H7 (cell line): ENCODE measurements around the gene CELF5. TPM values are rescaled to one million over a fixed set of nuclear protein-coding genes. Genes with fewer than 3 reads are reported as not detected.
"Not testable (repeated sequence)": the region's sequence is repeated elsewhere in the genome, so short reads cannot be mapped to it uniquely, and the experiment has no call there.

Experiments
- DNase-seq: peaks from one replicate; pipeline ENCODE4 v3.0.0; 2012
- H3K27me3 ChIP-seq: 2 replicates; pipeline ENCODE4 v1.6.0; 2011; ENCODE audit warnings: mild to moderate bottlenecking, low read length; ENCODE audit not compliant: control insufficient read depth, insufficient read depth
- H3K36me3 ChIP-seq: replicated peaks from 2 replicates; pipeline ENCODE4 v1.5.1; 2011; ENCODE audit warnings: low read length; ENCODE audit not compliant: control insufficient read depth, insufficient read depth
- H3K4me3 ChIP-seq: 2 replicates; pipeline ENCODE4 v1.5.1; 2011; ENCODE audit warnings: low read depth, mild to moderate bottlenecking, control low read depth, low read length, moderate library complexity; ENCODE audit not compliant: insufficient read depth
- total RNA-seq: library from RNA; depleted of rRNA; stranded (reverse); fragments of >200 nt; shearing (Covaris generic); gene quantifications from 2 replicates; pipeline ENCODE4 v1.2.3, GENCODE V29; 2014

Gene CELF5
- total RNA-seq, 1 experiment from 2014 or later: 1.4 TPM

DNA sequence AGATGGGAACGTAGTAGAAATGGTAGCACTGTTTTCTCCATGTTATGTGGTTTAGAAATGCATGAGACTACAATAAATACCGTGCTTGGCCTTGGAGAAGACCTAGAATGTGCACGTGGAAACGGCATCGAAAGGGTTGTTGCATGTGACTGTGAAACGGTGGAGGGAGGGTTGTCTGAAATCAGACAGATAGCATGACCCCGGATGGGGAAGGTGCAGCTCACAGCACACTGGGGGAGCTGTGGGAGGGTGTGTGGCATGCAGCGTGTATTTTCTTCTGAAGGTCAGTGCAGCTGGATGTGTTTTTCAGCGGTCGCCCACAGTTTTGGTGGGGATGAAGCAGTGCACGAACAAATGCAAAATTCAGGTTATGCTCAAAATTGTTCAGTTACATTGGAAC is 63.4 kb downstream of the CELF5 start:
- DNase-seq: no peak
- H3K36me3 ChIP-seq: no peaks in the 10 kb centered on the region
- no peak overlapping the region for H3K4me3 ChIP-seq
- H3K27me3 ChIP-seq: peaks cover 11% of the 10 kb centered on the region; the same call in 1 of the 2 replicates

GRCh38 chr19:3288437-3288836 is 64.0 kb downstream of the CELF5 start:
- H3K27me3 ChIP-seq: peaks cover 11% of the 10 kb centered on the region; the same call in 1 of the 2 replicates

DNA sequence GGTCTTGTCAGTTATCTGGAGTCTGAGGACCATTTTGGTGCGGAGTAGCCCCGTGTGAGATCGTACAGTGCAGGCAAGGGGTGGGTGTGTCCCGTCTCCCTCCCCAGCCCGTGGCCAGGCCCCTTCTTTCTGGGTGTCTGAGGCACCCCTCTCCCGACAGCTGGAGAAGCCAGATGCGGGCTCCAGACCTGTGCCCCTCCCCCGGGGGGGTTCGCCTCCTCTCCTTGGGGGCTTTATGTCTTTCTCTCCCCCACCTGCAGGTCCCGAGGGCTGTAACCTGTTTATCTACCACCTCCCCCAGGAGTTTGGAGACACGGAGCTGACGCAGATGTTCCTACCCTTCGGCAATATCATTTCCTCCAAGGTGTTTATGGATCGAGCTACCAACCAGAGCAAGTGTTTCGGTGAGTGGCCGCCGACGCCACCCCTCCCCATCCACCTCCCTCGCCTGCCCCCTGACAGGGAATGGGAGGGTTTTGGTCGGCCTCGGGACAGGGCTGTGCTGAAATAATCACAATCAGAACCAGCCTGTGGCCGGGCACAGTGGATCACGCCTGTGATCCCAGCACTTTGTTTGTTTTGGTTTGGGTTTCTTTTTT is 65.6 kb downstream of the CELF5 start:
- Histone ChIP-seq H3K36me3 (no peaks in the 10 kb centered on the region), H3K4me3 (no peak overlapping the region), H3K27me3 (peaks cover 8% of the 10 kb centered on the region; the same call in 1 of the 2 replicates)
- peak; percentile 49 for DNase-seq

More at GRCh38 chr19:3288437-3288836, 64.0 kb downstream of the CELF5 start:
- DNase-seq, H3K36me3 ChIP-seq, H3K4me3 ChIP-seq: not testable (repeated sequence)

- not testable (repeated sequence) for H3K27me3 ChIP-seq, DNase-seq, H3K36me3 ChIP-seq, H3K4me3 ChIP-seq
Measured at GRCh38 chr19:3290858-3291257, 66.4 kb downstream of the CELF5 start.

GRCh38 chr19:3291644-3292043 is 67.2 kb downstream of the CELF5 start:
- DNase-seq: no peak
- peaks cover 5% of the 10 kb centered on the region; the same call in 1 of the 2 replicates for H3K27me3 ChIP-seq
- no peaks in the 10 kb centered on the region for H3K36me3 ChIP-seq

GRCh38 chr19:3292958-3293529 is 68.6 kb downstream of the CELF5 start:
- peak; percentile 24 for DNase-seq
- H3K36me3 ChIP-seq: no peaks in the 10 kb centered on the region
- peaks cover 5% of the 10 kb centered on the region; the same call in 1 of the 2 replicates for H3K27me3 ChIP-seq
- no peak overlapping the region for H3K4me3 ChIP-seq

More at GRCh38 chr19:3291644-3292043, 67.2 kb downstream of the CELF5 start:
- H3K4me3 ChIP-seq: no peak overlapping the region

DNA sequence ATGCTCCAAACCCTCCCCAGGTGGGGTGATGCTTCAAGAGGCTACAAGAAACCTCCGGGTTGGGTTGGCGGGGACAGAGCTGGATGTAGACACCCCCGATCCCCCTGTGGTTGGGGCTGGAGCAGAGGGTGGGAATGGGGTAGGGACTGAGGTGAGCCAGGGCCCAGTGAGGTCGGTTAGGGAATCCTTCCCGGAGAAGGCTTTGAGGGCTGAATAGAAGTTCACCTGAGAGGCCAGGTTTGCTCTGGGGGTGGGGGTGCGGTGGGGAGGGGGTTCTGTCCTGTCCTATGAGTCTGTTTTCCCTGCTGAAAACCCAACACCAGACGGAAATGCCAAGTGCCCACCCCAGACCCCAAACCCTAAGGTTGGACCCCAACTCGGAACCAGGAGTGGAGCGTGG is 69.1 kb downstream of the CELF5 start:
- H3K36me3 ChIP-seq: no peaks in the 10 kb centered on the region
- peak; percentile 53 for DNase-seq
- peaks cover 4% of the 10 kb centered on the region; the same call in 1 of the 2 replicates for H3K27me3 ChIP-seq
- H3K4me3 ChIP-seq: no peak overlapping the region

DNA sequence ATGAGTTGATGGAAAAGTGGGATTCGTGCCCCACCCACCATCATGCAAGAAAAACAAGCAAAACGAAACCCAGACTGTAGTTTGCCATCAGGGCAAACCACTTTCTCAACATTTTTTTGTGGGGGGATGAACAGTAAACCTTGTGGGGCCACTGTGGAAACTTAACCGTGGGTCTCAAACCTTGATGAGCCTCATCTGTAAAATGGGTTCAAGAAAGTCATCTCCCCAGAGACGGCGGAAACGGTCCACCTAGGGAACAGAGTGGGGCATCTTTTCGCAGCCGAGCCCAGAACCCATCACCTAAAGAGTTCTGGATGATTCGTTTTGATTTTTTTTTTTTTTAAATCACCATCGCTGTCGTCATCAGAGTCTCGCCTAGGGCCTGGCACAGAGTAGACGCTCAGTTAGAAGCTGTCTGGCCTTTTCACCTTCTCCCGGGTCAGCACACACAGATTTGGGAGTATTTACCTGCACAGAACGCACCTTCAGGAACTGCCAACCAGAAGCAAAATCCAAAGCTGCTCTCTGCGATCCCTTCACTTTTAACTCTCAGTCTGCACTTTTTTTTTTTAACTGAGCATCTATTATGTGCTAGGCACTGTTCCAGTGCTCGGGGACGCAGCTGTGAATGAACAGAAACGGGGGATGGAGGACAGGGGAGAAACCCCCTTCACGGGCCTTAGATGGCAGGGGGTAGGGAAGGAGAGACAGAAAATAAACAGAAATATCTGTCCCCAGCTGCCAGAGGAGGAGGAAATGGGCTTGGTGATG is 69.8 kb downstream of the CELF5 start:
- DNase-seq: peak; percentile 30
- Histone ChIP-seq H3K27me3 (peaks cover 3% of the 10 kb centered on the region; the same call in 1 of the 2 replicates), H3K36me3 (no peaks in the 10 kb centered on the region), H3K4me3 (no peak overlapping the region)

- H3K4me3 ChIP-seq: no peak overlapping the region
- no peaks in the 10 kb centered on the region for H3K36me3 ChIP-seq
Measured at GRCh38 chr19:3295581-3295980, 71.1 kb downstream of the CELF5 start.

GRCh38 chr19:3296034-3296433 is 71.6 kb downstream of the CELF5 start:
- Histone ChIP-seq H3K27me3 (no peaks in the 10 kb centered on the region; the same call in 1 of the 2 replicates), H3K4me3 (no peak overlapping the region), H3K36me3 (no peaks in the 10 kb centered on the region)
- peak; percentile 32 for DNase-seq

More at GRCh38 chr19:3295581-3295980, 71.1 kb downstream of the CELF5 start:
- no peaks in the 10 kb centered on the region; the same call in 1 of the 2 replicates for H3K27me3 ChIP-seq
- DNase-seq: peak; percentile 70

- Histone ChIP-seq H3K27me3 (no peaks in the 10 kb centered on the region), H3K36me3 (no peaks in the 10 kb centered on the region), H3K4me3 (no peak overlapping the region)
- DNase-seq: peak; percentile 30
Measured at GRCh38 chr19:3296446-3296845, 72.0 kb downstream of the CELF5 start.

DNA sequence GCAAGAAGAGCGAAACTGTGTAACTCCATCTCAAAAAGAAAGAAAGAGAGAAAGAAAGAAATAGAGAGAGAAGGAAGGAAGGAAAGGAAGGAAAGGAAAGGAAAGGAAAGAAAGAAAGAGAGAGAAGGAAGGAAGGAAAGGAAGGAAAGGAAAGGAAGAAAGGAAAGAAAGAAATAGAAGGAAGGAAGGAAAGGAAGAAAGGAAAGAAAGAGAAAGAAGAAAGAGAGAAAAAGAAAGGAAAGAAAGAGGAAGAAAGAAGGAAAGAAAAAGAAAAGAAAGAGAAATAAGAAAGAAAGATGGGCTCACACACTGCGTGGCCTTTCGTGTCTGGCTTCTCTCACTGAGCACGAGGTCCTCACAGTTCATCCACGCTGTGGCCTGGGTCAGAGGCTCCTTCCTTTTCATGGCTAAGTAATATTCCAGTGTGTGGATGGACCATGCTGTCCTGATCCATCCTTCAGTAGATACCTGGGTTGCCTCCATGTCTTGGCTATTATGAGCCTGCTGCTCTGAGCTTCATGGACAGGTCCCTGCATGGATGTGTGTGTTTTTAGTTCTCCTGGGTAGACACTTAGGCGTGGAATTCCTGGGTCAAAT is 74.5 kb downstream of the CELF5 start:
- Histone ChIP-seq H3K36me3 (no peaks in the 10 kb centered on the region), H3K4me3 (no peak overlapping the region), H3K27me3 (no peaks in the 10 kb centered on the region)
- no peak for DNase-seq

DNA sequence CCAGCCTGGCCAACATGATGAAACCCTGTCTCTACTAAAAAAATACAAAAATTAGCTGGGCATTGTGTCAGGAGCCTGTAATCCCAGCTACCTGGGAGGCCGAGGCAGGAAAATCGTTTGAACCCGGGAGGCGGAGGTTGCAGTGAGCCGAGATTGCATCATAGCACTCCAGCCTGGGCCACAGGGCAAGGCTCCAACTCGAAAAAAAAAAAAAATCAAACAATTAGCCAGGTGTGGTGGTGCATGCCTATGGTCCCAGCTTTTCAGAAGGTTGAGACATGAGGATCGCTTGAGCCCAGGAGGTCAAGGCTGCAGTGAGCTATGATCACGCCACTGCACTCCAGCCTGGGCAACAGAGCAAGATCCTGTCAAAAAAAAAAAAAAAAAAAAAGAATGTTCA is 76.1 kb downstream of the CELF5 start:
- not testable (repeated sequence) for DNase-seq, H3K4me3 ChIP-seq, H3K27me3 ChIP-seq, H3K36me3 ChIP-seq

DNA sequence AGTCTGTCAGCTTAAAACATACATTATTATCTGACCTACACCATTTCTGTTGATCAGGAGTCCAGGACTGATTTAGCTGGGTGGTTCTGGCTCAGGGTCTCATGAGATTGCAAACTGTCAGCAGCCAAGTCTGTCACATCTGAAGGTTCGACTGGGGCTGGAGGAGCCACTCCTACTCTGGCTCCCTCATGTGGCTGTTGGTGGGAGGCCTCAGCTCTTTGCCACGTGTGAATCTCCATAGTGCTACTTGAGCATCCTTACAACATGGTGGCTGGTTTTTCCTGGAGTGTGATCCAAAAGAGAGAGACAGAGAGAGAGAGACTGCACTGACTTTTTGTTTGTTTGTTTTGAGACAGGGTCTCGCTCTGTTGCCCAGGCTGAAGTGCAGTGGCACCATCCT is 78.3 kb downstream of the CELF5 start:
- no peaks in the 10 kb centered on the region for H3K36me3 ChIP-seq
- no peak overlapping the region for H3K4me3 ChIP-seq
- DNase-seq: no peak
- H3K27me3 ChIP-seq: no peaks in the 10 kb centered on the region; the same call in 1 of the 2 replicates
